ENCODE results near the gene LRFN5.

The LRFN5 gene

GRCh38 chr14:41662780-41663472 is 56.2 kb downstream of the LRFN5 start:
- CTCF ChIA-PET = no interaction called here
- Histone ChIP-seq H3K4me1 (ENCODE audit: control insufficient read depth, insufficient read depth, low read length) (no peaks in the 10 kb centered on the region), H3K36me3 (ENCODE audit: control insufficient read depth in 2 of 2, insufficient read depth in 1 of 2, low read length in 2 of 2) (no peaks in the 10 kb centered on the region), H3K27ac (ENCODE audit: extremely low read depth, low read depth, low read length) (no peak overlapping the region), H3K9me3 (ENCODE audit: control insufficient read depth, insufficient read depth, low read depth, low read length) (no peaks in the 10 kb centered on the region), H3K4me3 (ENCODE audit: low read depth, low read length) (no peak overlapping the region)
- no peak for TF ChIP-seq TSHZ1 (tag by site-specific recombination; IDR thresholded peaks at IDR 0.05; ENCODE audit: borderline replicate concordance)
- no peak for TF ChIP-seq ZNF658 (tag by site-specific recombination; IDR thresholded peaks at IDR 0.05)
- no peak for TF ChIP-seq EGR2 (tag by site-specific recombination; IDR thresholded peaks at IDR 0.05; ENCODE audit: low read depth)
- no peak for TF ChIP-seq ZNF544 (tag by site-specific recombination; IDR thresholded peaks at IDR 0.05)
- no peak for TF ChIP-seq ZNF777 (tag by site-specific recombination; IDR thresholded peaks at IDR 0.05; ENCODE audit: borderline replicate concordance)
- no peak for TF ChIP-seq ZNF292 (tag by site-specific recombination; IDR thresholded peaks at IDR 0.05; ENCODE audit: borderline replicate concordance, low read depth)
- TF ChIP-seq, protein P1, sequence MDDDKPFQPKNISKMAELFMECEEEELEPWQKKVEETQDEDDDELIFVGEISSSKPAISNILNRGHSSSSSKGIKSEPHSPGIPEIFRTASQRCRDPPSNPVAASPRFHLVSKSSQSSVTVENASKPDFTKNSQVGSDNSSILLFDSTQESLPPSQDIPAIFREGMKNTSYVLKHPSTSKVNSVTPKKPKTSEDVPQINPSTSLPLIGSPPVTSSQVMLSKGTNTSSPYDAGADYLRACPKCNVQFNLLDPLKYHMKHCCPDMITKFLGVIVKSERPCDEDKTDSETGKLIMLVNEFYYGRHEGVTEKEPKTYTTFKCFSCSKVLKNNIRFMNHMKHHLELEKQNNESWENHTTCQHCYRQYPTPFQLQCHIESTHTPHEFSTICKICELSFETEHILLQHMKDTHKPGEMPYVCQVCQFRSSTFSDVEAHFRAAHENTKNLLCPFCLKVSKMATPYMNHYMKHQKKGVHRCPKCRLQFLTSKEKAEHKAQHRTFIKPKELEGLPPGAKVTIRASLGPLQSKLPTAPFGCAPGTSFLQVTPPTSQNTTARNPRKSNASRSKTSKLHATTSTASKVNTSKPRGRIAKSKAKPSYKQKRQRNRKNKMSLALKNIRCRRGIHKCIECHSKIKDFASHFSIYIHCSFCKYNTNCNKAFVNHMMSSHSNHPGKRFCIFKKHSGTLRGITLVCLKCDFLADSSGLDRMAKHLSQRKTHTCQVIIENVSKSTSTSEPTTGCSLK (tag by site-specific recombination; IDR thresholded peaks at IDR 0.05) = no peak
- TF ChIP-seq ZNF660 (tag by site-specific recombination; IDR thresholded peaks at IDR 0.05) = no peak
- POLR2A ChIA-PET = no interaction called here

- Histone ChIP-seq H3K9me3 (ENCODE audit: control insufficient read depth, insufficient read depth, low read depth, low read length) (no peaks in the 10 kb centered on the region), H3K27ac (ENCODE audit: extremely low read depth, low read depth, low read length) (no peak overlapping the region), H3K4me1 (ENCODE audit: control insufficient read depth, insufficient read depth, low read length) (no peaks in the 10 kb centered on the region), H3K4me3 (ENCODE audit: low read depth, low read length) (no peak overlapping the region), H3K36me3 (ENCODE audit: control insufficient read depth in 2 of 2, insufficient read depth in 1 of 2, low read length in 2 of 2) (no peaks in the 10 kb centered on the region)
- ChIA-PET CTCF (no interaction called here), POLR2A (no interaction called here)
- TF ChIP-seq ZNF645 (tag by site-specific recombination; IDR thresholded peaks at IDR 0.05) (no peak), BCL11A (tag by site-specific recombination; IDR thresholded peaks at IDR 0.05; ENCODE audit: low read depth) (no peak), ZNF221 (tag by site-specific recombination; IDR thresholded peaks at IDR 0.05; ENCODE audit: borderline replicate concordance) (no peak), ZNF394 (tag by site-specific recombination; IDR thresholded peaks at IDR 0.05; ENCODE audit: borderline replicate concordance) (no peak), REST (tag by site-specific recombination; IDR thresholded peaks at IDR 0.05) (no peak), ZBTB20 (tag by site-specific recombination; IDR thresholded peaks at IDR 0.05) (no peak), ZNF335 (tag by site-specific recombination; conservative IDR thresholded peaks at IDR 0.05) (no peak)
- TF ChIP-seq, protein P2, sequence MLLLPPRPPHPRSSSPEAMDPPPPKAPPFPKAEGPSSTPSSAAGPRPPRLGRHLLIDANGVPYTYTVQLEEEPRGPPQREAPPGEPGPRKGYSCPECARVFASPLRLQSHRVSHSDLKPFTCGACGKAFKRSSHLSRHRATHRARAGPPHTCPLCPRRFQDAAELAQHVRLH (tag by site-specific recombination; IDR thresholded peaks at IDR 0.05) = no peak
- TF ChIP-seq, protein P3, sequence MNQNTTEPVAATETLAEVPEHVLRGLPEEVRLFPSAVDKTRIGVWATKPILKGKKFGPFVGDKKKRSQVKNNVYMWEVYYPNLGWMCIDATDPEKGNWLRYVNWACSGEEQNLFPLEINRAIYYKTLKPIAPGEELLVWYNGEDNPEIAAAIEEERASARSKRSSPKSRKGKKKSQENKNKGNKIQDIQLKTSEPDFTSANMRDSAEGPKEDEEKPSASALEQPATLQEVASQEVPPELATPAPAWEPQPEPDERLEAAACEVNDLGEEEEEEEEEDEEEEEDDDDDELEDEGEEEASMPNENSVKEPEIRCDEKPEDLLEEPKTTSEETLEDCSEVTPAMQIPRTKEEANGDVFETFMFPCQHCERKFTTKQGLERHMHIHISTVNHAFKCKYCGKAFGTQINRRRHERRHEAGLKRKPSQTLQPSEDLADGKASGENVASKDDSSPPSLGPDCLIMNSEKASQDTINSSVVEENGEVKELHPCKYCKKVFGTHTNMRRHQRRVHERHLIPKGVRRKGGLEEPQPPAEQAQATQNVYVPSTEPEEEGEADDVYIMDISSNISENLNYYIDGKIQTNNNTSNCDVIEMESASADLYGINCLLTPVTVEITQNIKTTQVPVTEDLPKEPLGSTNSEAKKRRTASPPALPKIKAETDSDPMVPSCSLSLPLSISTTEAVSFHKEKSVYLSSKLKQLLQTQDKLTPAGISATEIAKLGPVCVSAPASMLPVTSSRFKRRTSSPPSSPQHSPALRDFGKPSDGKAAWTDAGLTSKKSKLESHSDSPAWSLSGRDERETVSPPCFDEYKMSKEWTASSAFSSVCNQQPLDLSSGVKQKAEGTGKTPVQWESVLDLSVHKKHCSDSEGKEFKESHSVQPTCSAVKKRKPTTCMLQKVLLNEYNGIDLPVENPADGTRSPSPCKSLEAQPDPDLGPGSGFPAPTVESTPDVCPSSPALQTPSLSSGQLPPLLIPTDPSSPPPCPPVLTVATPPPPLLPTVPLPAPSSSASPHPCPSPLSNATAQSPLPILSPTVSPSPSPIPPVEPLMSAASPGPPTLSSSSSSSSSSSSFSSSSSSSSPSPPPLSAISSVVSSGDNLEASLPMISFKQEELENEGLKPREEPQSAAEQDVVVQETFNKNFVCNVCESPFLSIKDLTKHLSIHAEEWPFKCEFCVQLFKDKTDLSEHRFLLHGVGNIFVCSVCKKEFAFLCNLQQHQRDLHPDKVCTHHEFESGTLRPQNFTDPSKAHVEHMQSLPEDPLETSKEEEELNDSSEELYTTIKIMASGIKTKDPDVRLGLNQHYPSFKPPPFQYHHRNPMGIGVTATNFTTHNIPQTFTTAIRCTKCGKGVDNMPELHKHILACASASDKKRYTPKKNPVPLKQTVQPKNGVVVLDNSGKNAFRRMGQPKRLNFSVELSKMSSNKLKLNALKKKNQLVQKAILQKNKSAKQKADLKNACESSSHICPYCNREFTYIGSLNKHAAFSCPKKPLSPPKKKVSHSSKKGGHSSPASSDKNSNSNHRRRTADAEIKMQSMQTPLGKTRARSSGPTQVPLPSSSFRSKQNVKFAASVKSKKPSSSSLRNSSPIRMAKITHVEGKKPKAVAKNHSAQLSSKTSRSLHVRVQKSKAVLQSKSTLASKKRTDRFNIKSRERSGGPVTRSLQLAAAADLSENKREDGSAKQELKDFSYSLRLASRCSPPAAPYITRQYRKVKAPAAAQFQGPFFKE (tag by site-specific recombination; IDR thresholded peaks at IDR 0.05; ENCODE audit: borderline replicate concordance) = no peak
These were observed 56.8 kb downstream of the LRFN5 start for GRCh38 chr14:41663473-41663850.

Measured in HEK293 (cell line).